ENCODE data around the gene ITGB6.

The ITGB6 gene

DNA sequence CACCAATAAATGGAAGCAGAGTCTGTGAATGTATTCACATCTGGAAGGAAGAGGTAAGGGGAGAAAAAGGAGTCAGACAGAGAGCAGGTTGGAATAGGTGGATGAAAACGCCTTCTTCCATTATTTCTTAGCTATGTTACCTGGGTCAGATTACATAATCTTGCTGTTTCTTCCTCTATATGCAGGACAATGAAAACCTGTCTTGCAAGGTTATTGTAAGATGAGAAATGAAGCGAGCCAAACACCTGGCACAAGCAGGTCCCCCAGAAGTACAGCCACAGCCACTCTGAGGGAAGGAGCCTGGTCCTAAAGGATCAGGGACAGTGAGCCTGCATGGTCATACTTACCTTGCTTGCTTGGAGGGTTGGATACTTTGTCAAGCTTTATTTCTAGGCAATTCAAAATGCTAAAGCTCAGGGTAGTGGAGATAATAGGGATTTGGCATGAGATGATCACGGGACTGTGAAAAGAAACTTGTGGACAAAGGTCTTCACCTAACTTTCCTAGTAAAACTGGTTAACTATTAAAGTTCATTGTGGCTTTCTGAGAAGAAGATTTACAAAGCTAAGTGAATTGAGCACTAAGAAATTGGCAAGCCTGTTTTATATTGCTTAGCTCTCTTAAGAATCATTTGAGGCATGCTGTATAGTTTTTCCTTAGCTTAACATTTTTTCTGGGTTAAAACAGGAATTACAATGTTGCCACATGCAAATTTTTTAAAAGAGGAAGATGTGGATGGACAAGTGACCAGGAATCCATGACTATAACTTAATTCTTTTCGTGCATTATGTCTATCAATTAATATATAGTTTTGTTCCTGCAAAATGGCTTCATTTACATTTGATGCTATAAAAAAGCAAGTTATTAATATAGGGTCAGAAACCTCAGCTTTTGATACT is 121.9 kb downstream of the ITGB6 start:
- DNase-seq = no peak

DNA sequence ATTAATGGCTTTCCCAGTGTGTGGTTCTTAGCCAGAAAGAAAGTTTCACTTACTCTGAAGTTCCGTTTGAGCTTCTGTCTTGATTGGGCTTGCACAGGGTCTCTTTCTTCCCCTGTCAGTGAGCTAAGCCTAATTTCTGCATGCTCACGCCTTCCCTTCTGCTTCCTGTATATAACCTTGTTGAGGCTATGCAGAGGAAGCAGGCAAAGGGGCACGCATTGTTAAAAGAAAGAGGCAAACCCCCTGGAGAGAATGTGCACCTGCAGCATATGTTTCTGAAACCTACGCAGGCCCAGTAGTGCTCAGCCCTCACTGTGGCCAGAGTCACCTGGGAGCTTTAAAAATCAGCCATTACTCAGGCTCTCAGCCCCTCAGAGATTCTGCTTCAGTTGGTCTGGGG is 123.2 kb downstream of the ITGB6 start:
- no peak for DNase-seq

GRCh38 chr2:160076241-160076640 is 123.8 kb downstream of the ITGB6 start:
- no peak for DNase-seq

GRCh38 chr2:160075171-160075570 is 124.9 kb downstream of the ITGB6 start:
- DNase-seq = no peak

DNA sequence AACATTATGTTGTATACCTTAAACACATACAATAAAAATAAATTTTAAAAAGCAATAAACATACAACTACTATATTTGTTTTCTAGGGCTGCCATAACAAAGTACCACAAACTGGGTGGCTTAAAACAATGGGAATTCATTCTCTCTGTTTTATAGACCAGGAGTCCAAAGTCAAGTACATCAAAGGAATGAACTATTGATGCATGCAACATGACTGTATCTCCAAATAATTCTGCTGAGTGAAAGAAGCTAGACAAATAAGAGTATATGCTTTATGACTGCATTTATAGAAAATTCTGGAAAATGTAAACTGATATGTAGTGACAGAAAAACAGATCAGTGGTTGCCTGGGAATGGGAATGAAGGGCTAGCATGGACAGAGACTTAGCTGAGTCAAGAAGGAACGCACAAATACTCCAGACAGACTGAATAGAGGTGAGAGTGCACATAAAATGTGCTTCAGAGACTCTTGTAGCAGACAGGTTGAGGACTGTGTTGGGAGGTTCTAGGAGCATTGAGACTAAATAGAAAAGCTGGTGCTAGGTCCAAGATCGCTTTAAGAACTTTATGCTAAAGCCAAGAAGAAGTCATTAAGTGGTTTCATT is 126.7 kb downstream of the ITGB6 start:
- no peak for DNase-seq

DNA sequence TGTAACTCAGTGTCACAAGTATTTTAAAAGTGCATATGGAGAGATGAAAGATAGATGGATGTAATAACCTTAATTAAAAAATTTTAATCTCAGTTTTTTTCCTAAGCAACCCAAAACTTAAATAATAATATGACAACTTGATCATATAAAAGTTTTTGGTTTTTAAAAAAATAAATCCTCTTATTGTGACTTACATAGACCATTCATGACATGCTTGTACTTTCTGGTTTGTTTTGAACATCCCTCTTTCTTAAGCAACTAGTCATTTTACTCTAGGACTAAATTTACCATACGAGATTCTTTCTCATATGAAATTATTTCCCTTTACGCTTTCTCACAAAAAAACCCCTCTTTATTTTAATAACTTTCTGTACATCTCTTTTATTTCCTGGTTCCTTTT is 131.2 kb downstream of the ITGB6 start:
- no peak for DNase-seq

- DNase-seq = no peak
These were observed 135.2 kb downstream of the ITGB6 start for GRCh38 chr2:160064916-160065315.

GRCh38 chr2:160063879-160064612 is 136.0 kb downstream of the ITGB6 start:
- no peak for DNase-seq

DNA sequence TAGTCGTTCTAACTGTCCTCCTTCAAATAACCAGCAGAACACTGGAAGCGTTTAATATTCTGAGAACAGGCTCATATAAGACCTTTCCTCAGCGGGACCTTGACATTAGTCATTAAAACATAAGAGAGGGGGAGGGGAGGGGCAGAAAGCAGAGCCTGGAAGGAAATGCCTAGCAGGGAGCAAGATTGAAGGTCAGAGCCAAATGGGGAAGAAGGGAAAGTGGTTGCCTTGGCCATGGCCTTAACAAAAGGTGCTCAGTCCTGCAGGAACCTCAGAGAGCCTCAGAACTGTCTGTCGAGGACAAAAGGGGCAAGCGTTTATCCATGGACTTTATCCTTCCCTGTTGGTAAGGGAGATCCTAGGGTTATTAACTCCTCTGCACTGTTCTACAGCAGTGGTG is 136.8 kb downstream of the ITGB6 start:
- DNase-seq = no peak

DNA sequence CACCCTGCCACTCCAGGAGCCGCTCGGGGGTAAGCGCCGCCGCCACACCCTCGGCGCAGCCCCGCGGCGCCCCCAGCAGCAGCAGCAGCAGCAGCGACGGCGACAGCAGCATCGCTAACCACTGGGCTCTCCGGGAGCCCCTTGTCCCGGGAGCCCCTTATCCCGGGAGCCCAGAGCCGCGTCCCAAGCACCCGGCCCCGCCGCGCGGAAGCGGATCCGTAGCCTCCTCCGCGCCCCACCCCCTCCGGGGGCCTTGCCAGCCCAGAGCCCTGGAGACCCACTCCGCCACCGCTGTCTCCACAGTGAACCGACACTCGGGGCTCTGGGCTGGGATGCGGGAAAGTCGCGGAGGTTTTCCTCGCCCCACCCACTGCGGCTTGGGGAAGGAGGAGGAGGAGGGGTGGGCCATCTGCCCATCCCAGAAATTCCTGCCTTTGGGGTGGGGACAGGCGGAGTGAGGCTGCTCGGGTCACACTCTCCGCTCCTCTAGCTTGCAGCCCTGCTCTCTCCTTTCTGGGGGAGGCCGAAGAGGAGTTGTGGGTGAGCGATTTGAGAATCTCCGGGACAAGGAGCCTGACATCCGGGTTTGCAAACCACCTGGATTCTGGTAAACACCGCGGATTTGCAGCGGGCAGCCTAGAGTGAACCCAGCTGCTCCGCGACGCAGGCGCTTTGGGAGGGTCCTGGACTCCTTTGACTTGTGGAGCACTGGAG is 137.6 kb downstream of the ITGB6 start, which contains the start of gene PLA2R1:
Gene PLA2R1 (minus strand): TSS at position 324 of the 714 bp plus-strand sequence. CDS start 212 bp downstream, at position 112.
- no peak for DNase-seq

DNA sequence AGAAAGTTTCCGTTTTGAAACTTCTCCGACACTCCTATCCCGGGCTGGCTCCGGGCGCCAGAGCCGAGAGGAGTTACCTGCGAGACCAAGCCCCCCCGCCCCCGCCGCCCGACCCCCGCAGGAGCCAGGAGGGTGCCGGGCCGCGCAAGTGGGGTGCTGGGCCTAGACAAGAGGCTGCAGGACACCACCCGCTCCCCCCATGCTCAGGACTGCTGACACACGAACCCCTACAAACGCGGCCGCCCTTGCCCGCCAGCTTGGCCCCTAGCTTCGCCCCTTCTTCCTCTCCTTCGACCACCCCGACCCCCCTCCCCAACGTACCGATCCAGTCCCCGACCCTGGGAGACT is 138.2 kb downstream of the ITGB6 start:
- DNase-seq = no peak

GRCh38 chr2:160061533-160061932 is 138.5 kb downstream of the ITGB6 start:
- DNase-seq = no peak

- DNase-seq = no peak
These were observed 139.8 kb downstream of the ITGB6 start for GRCh38 chr2:160060297-160060696.

DNA sequence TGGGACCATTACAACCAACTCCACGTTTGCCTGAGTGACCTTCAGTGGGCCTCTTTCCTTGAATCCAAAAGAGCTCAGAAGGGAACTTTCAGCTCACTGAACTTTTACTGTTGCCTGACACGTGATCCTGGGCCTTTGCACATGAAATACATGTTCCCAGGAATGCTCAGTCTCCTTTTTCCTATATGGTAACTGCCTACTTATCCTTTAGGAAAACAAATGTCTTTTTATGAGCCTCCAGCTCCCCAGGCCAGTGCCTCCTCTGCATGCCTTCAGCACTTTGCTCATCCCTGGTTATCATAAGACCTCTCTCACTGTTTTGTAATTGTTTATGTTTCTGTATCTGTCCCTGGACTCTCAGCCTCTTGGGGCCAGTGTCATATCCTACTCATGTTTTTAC is 142.7 kb downstream of the ITGB6 start:
- DNase-seq = no peak

DNA sequence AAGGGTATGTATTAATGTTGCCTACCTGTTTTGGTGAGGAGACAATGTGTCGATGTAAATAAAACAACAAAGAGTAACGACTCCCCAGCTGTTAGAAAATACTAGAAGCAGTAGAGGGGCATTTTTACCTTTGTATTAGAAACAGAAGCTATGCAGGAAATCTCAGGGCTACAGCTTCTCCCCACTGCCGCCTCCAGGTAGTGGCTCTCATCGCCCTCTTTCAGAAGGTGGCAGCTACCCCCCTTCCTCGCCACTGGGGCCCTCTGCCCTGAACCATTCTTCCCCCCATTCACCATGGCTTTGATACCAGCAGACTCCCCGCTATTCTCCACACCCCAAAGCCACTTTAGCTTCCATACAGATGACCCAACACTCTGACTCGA is 144.4 kb downstream of the ITGB6 start:
- no peak for DNase-seq

DNA sequence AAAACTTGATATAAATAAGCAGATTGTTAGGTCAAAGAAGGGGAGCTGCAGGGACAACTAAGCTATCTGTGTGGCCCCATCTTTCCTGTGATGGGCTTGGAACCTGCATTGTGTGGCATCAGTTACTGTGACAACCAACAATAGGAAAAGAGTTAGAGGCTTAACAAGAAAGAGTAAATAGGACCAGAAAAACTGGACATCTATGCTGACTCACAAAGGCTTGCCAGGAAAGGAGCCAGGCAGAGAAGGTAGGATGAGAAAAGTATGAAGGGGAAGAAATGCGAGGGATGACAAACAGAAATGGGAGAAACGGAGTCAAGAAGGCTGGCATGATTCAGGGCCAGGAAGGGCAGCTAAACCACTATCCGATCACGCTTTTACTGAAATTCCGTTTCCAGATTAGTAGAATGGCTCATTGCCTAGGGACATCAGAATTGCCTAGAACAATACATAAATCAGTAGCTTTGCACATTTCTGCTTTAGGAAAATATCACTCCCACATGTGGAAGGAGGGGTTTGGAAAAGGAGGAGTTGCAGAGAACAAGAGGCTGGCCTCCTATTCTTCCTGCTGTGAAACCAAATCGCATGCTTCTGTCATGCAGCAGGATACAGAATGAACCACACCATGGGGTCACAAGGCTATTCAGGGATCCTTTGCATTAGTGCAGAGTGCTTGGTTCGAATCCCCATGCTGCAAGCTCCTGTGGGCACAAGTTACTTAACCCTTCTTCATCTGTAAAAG is 144.9 kb downstream of the ITGB6 start:
- no peak for DNase-seq

DNA sequence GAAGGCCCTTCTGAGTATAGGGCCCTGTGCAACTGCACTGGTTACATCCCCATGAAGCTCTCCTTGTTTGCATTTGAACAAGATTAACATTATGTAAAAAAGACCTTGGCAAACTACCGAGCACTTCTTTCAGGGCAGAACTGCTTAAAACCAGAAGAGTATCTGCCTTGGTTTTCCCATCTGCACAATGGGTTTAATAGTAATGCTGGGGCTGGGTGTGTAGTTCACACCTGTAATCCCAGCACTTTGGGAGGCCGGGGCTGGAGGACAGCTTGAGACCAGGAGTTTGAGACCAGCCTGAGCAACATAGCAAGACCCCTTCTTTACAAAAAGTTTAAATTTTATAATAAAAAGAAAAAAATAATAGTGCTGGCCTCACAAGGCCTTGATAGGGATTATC is 146.1 kb downstream of the ITGB6 start:
- no peak for DNase-seq

DNA sequence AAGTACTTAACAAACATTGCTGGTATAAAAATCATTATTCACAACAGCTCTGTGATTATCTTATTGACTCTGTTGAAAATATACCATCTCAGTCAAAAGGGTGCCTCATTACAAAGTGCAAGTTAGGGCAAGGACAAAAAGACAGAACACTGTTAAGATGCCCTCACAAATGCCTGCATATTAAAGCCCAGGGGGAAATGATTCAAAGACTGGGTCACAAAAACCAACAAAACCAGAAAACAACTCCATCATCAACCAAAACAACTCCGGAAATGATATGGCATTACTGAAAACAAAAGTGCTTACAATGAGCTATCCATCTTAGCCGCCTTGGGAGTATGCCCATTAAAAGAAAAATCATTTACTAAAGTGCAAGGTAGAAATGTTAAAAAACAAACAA is 147.5 kb downstream of the ITGB6 start:
- no peak for DNase-seq

- DNase-seq = no peak
These were observed 148.7 kb downstream of the ITGB6 start for GRCh38 chr2:160051371-160051800.

GRCh38 chr2:160050147-160050546 is 149.9 kb downstream of the ITGB6 start:
- no peak for DNase-seq
